ENCODE data around the gene MPHOSPH9. TPM values are rescaled to one million over a fixed set of nuclear protein-coding genes. Genes with fewer than 3 reads are reported as not detected.

MPHOSPH9 gene
- total and polyA plus RNA-seq, 11 donors: 6.0 to 32.3 (median 20.4) TPM

DNA sequence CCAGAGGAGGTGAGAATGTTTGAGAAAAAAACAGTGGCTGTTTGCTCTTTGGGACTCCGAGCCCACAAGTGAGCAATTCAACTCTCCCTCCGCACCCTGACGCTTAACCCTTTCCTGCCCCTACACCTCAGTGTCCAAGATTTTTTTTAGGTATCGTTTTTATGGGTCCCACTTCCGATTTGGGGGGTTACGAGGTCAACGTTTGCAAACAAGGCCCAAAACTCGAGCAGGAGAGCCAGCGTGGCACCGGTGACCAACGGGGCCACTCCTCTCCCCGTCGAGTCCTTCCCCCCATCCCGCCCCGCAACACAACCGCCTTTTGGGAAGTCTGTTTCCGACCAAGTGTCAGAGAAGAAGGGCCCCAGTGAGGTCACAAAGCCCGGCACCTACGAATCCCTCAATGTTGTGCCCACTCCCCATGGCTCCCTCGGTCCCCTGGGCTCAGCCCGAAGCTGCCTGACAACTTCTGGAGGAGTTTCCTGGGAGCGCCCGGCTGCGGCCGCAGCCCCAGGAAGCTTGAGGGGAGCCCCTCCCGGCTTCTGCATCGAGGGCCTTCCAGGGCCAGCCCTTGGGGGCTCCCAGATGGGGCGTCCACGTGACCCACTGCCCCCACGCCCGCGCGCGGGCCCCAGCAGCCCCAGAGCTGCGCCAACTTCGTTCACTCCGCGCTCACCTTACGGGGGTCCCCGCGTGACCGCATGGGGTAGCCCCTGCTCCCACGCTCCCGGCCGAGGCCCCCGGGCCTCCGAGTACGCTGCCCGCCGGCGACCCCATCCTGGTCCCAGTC lies 37.5 kb upstream of the MPHOSPH9 start:
- WGBS, 4 donors: 1% methylated on average over 22 to 51 of the region's 51 CpGs
- peak overlapping the region; percentile 61 to 93 (median 76) for H3K4me3 ChIP-seq
- H3K9me3 ChIP-seq: no peaks in the 10 kb centered on the region
- intact Hi-C loops (cut with DNase I): loop anchor here in 2 of 10 donors (2.0 kb wide), 1 partner anchor 94 kb away; the partner anchor contains the start of gene SBNO1 (in 2 of the 2)
- ATAC-seq: peak in 3 of 4 donors; percentile 2 to 11 (median 11)
- peaks cover 0 to 17% (median 7%) of the 10 kb centered on the region in 9 donors for H3K36me3 ChIP-seq
- TF ChIP-seq, protein P1, sequence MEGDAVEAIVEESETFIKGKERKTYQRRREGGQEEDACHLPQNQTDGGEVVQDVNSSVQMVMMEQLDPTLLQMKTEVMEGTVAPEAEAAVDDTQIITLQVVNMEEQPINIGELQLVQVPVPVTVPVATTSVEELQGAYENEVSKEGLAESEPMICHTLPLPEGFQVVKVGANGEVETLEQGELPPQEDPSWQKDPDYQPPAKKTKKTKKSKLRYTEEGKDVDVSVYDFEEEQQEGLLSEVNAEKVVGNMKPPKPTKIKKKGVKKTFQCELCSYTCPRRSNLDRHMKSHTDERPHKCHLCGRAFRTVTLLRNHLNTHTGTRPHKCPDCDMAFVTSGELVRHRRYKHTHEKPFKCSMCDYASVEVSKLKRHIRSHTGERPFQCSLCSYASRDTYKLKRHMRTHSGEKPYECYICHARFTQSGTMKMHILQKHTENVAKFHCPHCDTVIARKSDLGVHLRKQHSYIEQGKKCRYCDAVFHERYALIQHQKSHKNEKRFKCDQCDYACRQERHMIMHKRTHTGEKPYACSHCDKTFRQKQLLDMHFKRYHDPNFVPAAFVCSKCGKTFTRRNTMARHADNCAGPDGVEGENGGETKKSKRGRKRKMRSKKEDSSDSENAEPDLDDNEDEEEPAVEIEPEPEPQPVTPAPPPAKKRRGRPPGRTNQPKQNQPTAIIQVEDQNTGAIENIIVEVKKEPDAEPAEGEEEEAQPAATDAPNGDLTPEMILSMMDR (IDR thresholded peaks at IDR 0.05): peak in 1 of 12 donors; percentile 0
- TF ChIP-seq POLR2A (IDR thresholded peaks at IDR 0.05): no peak
- H3K27ac ChIP-seq: peak overlapping the region; percentile 58 to 93 (median 84)
- DNase-seq: peak in 3 of 5 donors; percentile 41 to 72 (median 51)
- peaks cover 3 to 39% (median 29%) of the 10 kb centered on the region in 12 donors for H3K4me1 ChIP-seq
- no peaks in the 10 kb centered on the region for H3K27me3 ChIP-seq

DNA sequence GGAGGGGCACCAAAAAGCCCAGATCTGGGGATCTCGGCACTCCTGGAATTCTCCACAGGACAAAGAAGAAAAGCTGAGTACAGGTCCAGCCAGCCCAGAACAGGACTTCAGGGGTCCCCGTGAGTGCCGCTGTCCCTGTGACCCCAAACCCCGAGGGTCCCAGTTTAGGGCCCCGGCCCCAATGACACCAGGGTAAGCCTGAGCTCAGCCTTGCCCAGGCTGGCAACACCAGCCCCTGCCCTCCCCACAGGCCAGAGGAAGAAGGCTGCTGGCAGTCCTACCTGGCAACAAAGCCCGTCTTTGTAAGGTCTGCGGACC lies 36.9 kb upstream of the MPHOSPH9 start:
- intact Hi-C loops (cut with DNase I): loop anchor here in 4 of 10 donors (2.0 to 10.0 kb wide), 2 partner anchors 95 to 335 kb away; partner anchors contain the start of genes DDX55 (in 2 of the 4) and SBNO1 (in 2 of the 4)
- peaks cover 0 to 22% (median 7%) of the 10 kb centered on the region in 9 donors for H3K36me3 ChIP-seq
- DNase-seq: no peak
- H3K9me3 ChIP-seq: no peaks in the 10 kb centered on the region
- H3K27ac ChIP-seq: peak overlapping the region; percentile 58 to 93 (median 84)
- ATAC-seq: no peak
- 2 to 6% (median 3%) methylated on average over 4 to 7 of the region's 7 CpGs for whole genome bisulfite sequencing, 4 donors
- H3K4me3 ChIP-seq: peak overlapping the region; percentile 61 to 93 (median 76)
- TF ChIP-seq, protein P1 (IDR thresholded peaks at IDR 0.05): no peak
- TF ChIP-seq POLR2A (IDR thresholded peaks at IDR 0.05): no peak
- H3K4me1 ChIP-seq: peaks cover 3 to 39% (median 29%) of the 10 kb centered on the region in 12 donors
- no peaks in the 10 kb centered on the region for H3K27me3 ChIP-seq

DNA sequence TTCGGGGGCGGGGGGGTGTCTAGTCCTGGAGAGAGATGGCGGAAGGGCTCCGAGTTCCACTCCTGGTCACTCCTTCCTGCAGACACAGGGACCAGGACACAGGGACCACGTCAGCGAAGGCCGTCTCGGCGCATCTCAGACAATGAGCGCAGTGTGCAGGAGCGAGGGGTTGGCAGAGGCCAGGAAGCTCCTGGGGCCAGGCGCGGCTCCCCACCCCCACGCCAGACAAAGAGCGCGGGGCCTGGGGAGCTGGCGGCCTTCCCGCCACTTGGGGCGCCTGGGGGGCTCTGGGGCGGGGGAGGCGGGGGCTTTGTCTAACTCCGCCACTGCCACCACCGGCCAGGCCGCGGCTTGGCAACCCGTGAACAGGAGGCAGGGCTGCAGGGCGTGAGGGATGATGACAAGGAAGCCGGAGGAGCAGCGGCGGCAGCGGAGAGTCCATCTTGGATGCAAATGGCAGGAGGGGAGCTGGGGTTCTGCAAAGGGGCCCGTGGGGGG lies 36.5 kb upstream of the MPHOSPH9 start:
- WGBS, 4 donors: 9 to 36% (median 15%) methylated on average over 3 to 32 of the region's 32 CpGs
- DNase-seq: peak; percentile 74 to 84 (median 82)
- H3K27me3 ChIP-seq: no peaks in the 10 kb centered on the region
- intact Hi-C loops (cut with DNase I): loop anchor here in 2 of 10 donors (10.0 kb wide), 1 partner anchor 335 kb away; the partner anchor contains the start of gene DDX55 (in 2 of the 2)
- H3K9me3 ChIP-seq: no peaks in the 10 kb centered on the region
- peak overlapping the region; percentile 58 to 93 (median 84) for H3K27ac ChIP-seq
- H3K4me1 ChIP-seq: peaks cover 3 to 39% (median 29%) of the 10 kb centered on the region in 12 donors
- peak; percentile 11 to 80 (median 68) for ATAC-seq
- TF ChIP-seq, protein P1 (IDR thresholded peaks at IDR 0.05): peak in 4 of 12 donors; percentile 15 to 34 (median 24)
- TF ChIP-seq POLR2A (IDR thresholded peaks at IDR 0.05): no peak
- H3K4me3 ChIP-seq: peak overlapping the region; percentile 61 to 93 (median 76)
- peaks cover 0 to 26% (median 9%) of the 10 kb centered on the region in 9 donors for H3K36me3 ChIP-seq

DNA sequence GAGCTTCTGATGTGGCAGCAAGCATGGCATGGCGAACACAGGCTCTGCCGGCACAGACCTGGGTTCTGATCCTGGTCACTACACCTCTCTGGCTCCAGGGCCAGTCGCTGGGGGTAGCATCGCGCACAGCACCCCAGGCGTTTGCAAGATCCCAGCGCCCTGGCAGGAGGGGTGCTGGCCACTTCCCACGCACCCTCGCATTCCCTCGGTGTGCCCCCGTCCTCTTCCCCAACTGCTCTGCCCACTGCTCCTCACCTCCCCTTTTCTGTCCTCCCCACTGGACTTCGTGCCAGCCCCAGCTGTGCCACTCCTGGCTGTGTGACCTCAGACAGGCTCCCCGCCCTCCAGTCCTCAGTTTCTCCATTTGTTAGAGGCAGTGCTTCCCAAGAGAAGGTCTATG lies 35.9 kb upstream of the MPHOSPH9 start:
- TF ChIP-seq, protein P1 (IDR thresholded peaks at IDR 0.05): no peak
- no peak for TF ChIP-seq POLR2A (IDR thresholded peaks at IDR 0.05)
- H3K36me3 ChIP-seq: peaks cover 0 to 30% (median 14%) of the 10 kb centered on the region in 9 donors
- DNase-seq (no peak), ATAC-seq (no peak)
- intact Hi-C loops (cut with DNase I): loop anchor here in 2 of 10 donors (10.0 kb wide), 1 partner anchor 336 kb away; the partner anchor contains the start of gene DDX55 (in 2 of the 2)
- no peaks in the 10 kb centered on the region for H3K27me3 ChIP-seq
- H3K4me3 ChIP-seq: peak overlapping the region in 7 of 12 donors; percentile 61 to 93 (median 78)
- 72 to 83% (median 76%) methylated on average over 11 to 13 of the region's 13 CpGs for WGBS, 4 donors
- H3K9me3 ChIP-seq: no peaks in the 10 kb centered on the region
- peaks cover 3 to 39% (median 29%) of the 10 kb centered on the region in 12 donors for H3K4me1 ChIP-seq
- H3K27ac ChIP-seq: peak overlapping the region; percentile 58 to 93 (median 84)

Data from heart left ventricle (tissue), 16 donors.